ENCODE data around the gene PKP1.

Gene PKP1

DNA sequence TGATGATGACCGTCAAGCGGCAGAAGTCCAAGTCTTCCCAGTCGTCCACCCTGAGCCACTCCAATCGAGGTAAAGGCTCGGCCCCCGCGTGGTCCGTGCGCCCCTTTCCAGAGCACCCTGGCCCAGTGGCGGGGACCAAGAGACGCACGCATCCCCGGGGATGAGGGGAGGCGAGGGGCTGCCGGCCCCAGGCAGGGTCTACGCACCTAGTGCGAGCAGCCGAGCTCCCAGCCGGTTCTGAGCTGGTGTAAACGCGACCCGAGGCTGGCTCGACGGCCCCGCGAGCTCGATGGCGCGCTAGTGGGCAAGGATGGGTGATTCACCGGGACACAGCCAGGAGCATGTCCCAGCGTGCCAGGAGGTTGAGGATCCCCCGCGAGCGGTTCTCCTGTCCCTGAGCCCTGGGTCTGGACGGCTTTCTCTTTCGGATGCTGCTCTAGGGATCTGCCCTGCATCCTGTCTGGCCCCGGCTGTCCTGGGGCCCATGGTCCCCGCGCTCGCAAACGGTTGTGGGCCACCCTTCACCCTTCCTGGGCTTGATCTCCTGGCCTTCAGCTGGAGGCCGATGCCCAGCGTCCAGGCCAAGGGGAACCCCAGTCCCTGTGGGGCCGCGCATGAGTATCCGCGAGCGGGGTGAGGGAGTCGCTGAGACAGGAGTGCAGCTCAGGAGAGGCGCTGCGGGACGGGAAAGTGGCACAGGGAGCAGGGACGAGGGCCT is 689 bp downstream of the PKP1 start:
- DNase-seq, result no peak

- no peak for DNase-seq
These were observed 1.3 kb downstream of the PKP1 start for GRCh38 chr1:201284636-201285035.

GRCh38 chr1:201285846-201286245 is 2.5 kb downstream of the PKP1 start:
- no peak for DNase-seq

- no peak for DNase-seq
These were observed 3.1 kb downstream of the PKP1 start for GRCh38 chr1:201286445-201286844.

DNA sequence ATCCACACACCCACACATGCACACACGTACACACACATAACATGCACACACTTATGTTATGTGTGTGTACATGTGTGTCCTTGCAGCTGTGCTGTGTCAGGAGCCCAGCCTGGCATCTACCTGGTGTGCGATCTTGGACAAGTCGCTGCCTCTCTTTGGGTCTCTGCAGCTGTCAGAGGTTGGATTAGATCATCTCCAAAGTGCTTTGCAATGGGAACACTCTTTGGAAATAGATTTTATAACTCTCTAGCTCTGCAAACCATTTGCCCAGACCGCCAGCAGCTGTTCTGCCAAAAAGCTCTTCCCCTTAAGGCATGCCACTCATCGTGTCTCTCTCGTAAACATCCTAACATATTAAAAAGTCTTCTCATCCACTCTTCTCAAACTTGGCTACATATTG is 4.7 kb downstream of the PKP1 start:
- DNase-seq, result no peak

DNA sequence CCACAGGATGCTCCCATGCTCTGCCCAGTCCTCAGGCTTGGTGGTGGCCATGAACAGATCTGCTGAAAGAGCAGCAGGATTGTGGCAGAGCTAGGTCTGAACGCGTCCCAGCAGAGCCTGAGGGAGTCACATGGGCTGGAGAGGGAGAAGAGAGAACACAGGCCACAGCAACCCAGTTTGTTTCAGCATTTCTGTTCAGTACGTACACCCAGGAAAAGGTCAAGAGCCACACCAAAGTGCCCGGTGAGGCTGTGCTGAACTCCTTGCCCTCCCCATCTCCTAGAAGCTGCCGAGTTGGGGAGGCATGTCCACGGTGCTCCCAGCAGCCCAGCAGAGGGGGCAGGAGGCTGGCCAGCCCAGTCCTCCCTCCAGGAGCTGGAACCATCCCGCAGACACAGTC is 5.5 kb downstream of the PKP1 start:
- no peak for DNase-seq

- no peak for DNase-seq
These were observed 7.2 kb downstream of the PKP1 start for GRCh38 chr1:201290551-201290950.

GRCh38 chr1:201291916-201292315 is 8.6 kb downstream of the PKP1 start:
- DNase-seq, result no peak

DNA sequence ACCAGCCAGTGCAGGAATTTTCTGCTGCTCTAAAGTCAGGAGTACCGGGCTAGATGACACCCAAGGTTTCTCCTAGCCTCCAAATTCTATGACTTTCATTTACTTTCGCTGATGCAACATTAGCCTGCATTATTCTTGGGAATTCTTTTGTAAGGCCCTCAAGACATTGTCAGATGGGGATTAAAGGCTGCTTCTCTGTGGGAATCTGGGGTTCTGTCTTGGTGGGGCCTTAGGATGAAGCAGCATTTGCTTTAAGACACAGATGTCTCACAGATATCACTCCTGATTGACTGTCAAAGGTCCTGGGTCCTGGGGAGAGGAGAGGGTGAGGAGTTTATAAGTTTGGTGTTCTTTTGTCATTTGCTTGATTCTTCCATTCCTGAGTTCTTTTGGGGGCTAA is 11.6 kb downstream of the PKP1 start:
- DNase-seq, result no peak

GRCh38 chr1:201295346-201295745 is 12.0 kb downstream of the PKP1 start:
- DNase-seq, result no peak

- DNase-seq, result no peak
These were observed 12.6 kb downstream of the PKP1 start for GRCh38 chr1:201295861-201296260.

- DNase-seq, result no peak
These were observed 13.0 kb downstream of the PKP1 start for GRCh38 chr1:201296352-201296751.

GRCh38 chr1:201298396-201299381 is 15.4 kb downstream of the PKP1 start:
- no peak for DNase-seq

DNA sequence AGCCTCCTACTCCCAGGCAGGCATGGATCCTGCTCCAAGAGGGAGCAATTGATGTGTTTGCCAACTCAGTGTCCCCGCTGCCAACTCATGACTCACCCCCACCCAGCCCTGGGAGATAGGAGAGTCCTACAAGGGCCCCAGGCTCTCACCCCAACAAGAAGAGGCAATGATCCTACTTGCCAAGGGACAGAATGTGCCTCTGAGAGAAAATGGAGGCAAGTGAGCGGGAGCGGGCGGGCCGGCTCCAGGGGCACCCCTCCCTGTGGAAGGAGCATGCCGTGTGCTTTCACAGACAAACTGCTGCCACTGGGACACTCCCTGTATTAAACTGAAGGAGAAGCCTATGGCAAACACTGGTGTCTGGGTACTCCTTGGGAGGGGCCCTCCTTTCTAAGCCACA is 16.7 kb downstream of the PKP1 start:
- DNase-seq, result no peak

DNA sequence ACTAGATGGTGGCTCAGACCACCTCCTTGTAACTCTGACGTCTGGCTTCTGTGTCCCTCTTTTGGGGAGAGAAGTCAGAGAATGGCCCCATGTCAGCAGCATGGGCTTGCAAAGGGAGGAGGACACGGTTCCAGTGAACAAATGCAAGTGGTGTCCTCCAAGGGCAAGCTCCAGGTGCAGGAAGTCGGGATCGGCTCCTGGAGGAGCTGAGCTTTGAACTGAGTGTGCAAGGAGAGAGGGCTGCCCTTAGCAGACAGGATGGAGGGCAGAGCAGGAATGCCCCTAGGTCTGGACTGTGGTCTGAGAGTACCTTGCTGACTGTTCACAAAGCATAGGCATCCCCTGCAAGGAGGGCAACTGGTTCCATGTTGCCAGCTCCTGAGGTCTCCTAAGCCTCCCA is 17.3 kb downstream of the PKP1 start:
- no peak for DNase-seq

DNA sequence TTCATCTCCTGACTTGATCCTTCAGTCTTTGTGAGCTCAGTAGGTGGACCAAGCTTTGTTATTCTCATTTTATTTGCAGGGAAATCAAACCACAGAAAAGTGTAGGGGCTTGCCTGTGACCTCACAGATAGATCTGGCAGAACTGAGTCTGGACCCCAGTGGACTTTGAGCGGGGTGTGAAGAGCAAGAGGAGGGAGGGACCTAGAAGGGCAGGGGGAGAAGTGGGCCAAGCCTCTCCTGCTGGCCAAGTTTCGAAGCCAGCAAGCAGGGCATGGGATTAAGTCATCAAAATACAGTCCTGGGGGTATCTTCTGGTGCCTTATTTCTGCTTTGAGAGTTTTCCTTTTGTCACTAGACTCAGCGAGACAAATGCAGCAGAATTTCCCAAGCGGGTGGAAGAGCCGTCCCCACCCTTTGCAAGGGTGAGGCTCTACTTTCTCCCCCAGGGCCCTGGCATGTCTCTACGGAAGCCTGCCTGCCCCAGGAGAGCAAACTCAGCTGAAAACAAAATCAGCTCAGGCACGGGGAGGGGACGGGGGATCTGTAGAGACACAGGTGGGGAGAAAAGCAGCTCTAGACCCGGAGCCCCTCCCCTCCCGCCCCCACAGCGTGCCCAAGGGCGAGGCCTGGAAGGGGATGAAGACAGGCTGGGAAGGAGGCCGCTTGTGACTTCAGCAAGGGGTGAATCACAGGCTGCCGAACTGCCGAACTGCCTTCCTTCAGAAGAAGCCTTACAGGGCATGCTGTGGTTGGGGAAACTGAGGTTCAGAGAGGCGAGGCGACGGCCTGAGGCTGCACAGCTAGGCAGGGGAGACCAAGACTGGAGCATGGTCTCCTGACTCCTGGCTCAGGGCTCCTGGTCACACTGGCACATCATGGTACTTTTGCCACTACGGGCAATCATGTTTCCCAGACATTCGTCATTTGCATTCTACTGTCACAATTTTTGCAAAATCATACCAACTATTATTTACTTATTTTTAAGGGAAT is 19.2 kb downstream of the PKP1 start:
- no peak for DNase-seq

DNA sequence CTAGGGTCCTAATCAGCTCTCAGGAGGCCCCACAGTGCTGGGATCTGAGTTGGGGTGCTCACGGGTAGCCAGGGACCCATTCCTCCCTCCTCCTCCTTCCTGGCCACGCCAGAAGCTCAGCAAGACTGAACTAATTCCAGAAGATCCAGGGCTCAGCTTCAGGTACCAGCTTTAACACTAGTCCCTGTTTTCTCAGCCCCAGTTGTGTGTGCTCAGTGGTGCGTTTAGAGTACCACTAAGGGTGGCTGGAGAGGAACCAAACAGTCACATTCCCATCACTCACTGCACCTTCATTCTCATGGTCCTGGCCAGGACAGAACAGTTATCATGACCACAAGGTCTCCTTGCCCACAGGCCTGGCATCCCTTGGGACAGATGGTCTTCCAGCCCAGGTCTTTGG is 20.8 kb downstream of the PKP1 start:
- no peak for DNase-seq

DNA sequence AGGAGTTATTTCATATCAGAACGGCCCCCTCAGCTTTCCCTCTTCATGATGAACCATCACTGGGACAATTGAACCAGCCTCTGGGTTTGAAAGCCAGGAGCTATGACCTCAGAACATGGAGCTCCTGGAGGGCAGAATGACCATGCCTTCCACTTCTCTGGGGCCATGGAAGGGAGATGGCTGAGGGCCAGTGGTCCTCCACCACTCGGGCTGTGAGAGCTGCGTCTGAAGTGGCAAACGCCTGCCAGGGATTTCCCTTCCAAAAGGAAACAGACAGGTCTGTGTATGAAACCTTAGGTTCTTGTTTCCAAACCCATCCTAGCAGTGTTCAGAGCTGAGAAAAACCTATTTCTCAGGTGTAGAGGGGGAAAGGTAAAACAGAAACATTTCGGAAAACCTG is 22.5 kb downstream of the PKP1 start:
- DNase-seq, result no peak

DNA sequence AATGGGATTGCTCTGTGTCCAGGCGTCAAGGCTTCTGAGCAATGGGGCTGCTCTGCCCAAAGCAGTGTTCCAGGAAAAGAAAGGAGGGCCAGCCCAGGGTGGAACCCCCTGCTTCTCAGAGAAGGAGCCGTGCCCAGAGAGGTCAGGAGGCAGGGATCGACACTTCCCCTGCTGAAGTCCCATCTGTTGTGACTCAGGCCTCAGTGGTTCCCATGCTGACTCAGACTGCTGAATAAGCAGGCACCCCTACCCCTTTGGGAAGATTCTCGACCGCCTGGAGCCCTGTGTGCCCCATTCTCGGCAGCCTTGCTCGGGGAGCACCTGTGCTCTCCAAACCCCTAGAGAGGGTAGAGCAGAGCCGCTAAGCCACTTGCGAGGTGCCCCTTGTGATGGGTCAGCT is 23.9 kb downstream of the PKP1 start:
- no peak for DNase-seq

DNA sequence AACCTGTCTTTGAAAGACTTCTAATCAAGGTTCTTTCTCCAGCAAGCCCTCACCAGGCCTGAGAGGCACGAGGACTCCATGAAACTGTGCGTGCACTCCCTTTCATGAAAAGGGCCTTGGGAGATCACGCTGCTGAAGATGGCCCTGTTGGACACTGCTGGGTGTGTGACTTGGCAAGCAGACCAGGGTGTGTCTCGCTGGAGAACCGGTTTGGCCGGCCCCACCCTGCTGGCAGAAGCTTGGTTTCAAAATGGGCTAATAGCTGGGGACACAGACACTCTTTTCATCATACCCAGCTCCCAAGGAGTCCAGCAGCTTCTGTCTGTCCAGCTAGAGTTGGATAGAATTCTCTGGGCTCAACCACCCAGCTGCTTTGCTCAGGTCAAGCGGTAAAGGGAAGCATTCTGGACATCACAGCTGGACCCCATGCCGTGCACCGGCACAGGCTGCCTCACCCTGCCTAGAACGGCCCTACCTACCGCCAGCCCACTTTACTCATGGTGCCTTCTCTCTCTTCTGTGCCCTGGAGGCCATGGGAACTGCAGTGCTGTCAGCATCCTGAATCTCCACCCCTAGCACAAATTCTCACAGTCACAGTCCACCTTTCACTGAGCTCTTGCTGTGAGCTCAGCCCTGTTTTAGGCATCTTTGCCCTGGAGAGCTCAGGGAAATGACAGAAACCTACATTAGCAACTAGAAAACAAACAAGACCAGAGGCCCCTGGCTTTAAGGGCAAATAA is 24.6 kb downstream of the PKP1 start:
- DNase-seq, result no peak

GRCh38 chr1:201309416-201309815 is 26.1 kb downstream of the PKP1 start:
- peak; percentile 76 for DNase-seq

Data from SHP77 treated with DMSO at 0.1 percent for 48 hours (cell line).